Hematopoietic multipotent progenitor cell treated with erythropoietin and hydrocortisone succinate and interleukin-3 and kit ligand, for 17 days (in vitro differentiated cells): ENCODE data around the gene PMEL.
"Not testable (repeated sequence)": the region's sequence is repeated elsewhere in the genome, so short reads cannot be mapped to it uniquely, and the experiment has no call there.

ENCODE experiments used
- DNase-seq: peaks from one replicate; pipeline ENCODE4 v3.0.0-alpha.2; 2015; ENCODE audit warnings: low spot score

Gene PMEL

GRCh38 chr12:55983232-55983842, 17.5 kb upstream of the PMEL start:
- no peak for DNase-seq

GRCh38 chr12:55982319-55982936, 16.6 kb upstream of the PMEL start:
- DNase-seq = no peak

GRCh38 chr12:55981882-55982281, 16.0 kb upstream of the PMEL start:
- DNase-seq = not testable (repeated sequence)

GRCh38 chr12:55979069-55979468, 13.2 kb upstream of the PMEL start:
- DNase-seq = no peak

- DNase-seq = no peak
Measured at GRCh38 chr12:55978393-55978792, 12.6 kb upstream of the PMEL start.

GRCh38 chr12:55974308-55974730, 8.5 kb upstream of the PMEL start:
- DNase-seq = peak; percentile 67

- peak; percentile 100 for DNase-seq
Measured at GRCh38 chr12:55973599-55974307, 7.9 kb upstream of the PMEL start, which contains the start of gene RAB5B. Gene RAB5B, plus strand, starts transcription at chr12:55974078. Its CDS starts 12,883 bp downstream, at chr12:55986961.

GRCh38 chr12:55972911-55973598, 7.2 kb upstream of the PMEL start:
- no peak for DNase-seq

GRCh38 chr12:55972456-55972855, 6.6 kb upstream of the PMEL start:
- DNase-seq = no peak

GRCh38 chr12:55972042-55972441, 6.2 kb upstream of the PMEL start:
- no peak for DNase-seq

GRCh38 chr12:55970775-55971174, 4.9 kb upstream of the PMEL start:
- DNase-seq = no peak

GRCh38 chr12:55969356-55969755, 3.5 kb upstream of the PMEL start:
- no peak for DNase-seq

GRCh38 chr12:55966408-55967281, 803 bp upstream of the PMEL start, which contains the start of gene CDK2:
Gene CDK2, plus strand, starts transcription at chr12:55966830. Its CDS starts 179 bp downstream, at chr12:55967009.
- DNase-seq = peak; percentile 83

- no peak for DNase-seq
Measured at GRCh38 chr12:55965240-55965639, 602 bp downstream of the PMEL start.

- DNase-seq = no peak
Measured at GRCh38 chr12:55963760-55964159, 2.1 kb downstream of the PMEL start.

- DNase-seq = no peak
Measured at GRCh38 chr12:55957106-55957859, 8.6 kb downstream of the PMEL start.

- peak; percentile 69 for DNase-seq
Measured at GRCh38 chr12:55955800-55956508, 9.9 kb downstream of the PMEL start.

- no peak for DNase-seq
Measured at GRCh38 chr12:55955344-55955743, 10.5 kb downstream of the PMEL start.

GRCh38 chr12:55946553-55946952, 19.3 kb downstream of the PMEL start:
- no peak for DNase-seq

- no peak for DNase-seq
Measured at GRCh38 chr12:55942577-55943136, 23.2 kb downstream of the PMEL start.
